Esophagus squamous epithelium (tissue), 5 donors: Measurements from ENCODE around the gene TCF4. TPM values are rescaled to one million over a fixed set of nuclear protein-coding genes. Genes with fewer than 3 reads are reported as not detected.

ENCODE experiments used
- DNase-seq: peaks from one replicate; lab custom pipeline; 2025; lab: John Stamatoyannopoulos, UW
- H3K27ac ChIP-seq, 4 donors: fragments of 200-600 bp; sonication (generic); one replicate each; pipeline ENCODE4 v1.5.1; 2016 to 2019; ENCODE audit warnings: mild to moderate bottlenecking in 1 of 4
- H3K27me3 ChIP-seq, 4 donors: fragments of 200-600 bp; sonication (generic); 1 replicate in 3 of 4; 2 replicates in 1 of 4; pipeline versions ENCODE4 v1.5.1 to v1.6.0; 2017 to 2021; ENCODE audit warnings: antibody characterized with exemption in 1 of 4
- H3K36me3 ChIP-seq, 3 donors: fragments of 200-600 bp; sonication (generic); one replicate each; pipeline ENCODE4 v1.5.1; 2016 to 2019
- H3K4me1 ChIP-seq, 3 donors: fragments of 200-600 bp; sonication (generic); one replicate each; pipeline ENCODE4 v1.5.1; 2017 to 2019
- H3K4me3 ChIP-seq, 4 donors: fragments of 200-600 bp; sonication (generic); 1 replicate in 3 of 4; 2 replicates in 1 of 4; pipeline ENCODE4 v1.5.1; 2016 to 2019; ENCODE audit warnings: mild to moderate bottlenecking in 2 of 4, moderate library complexity in 1 of 4
- H3K9me3 ChIP-seq, 3 donors: fragments of 200-600 bp; sonication (generic); one replicate each; pipeline ENCODE4 v1.5.1; 2016 to 2019
- CTCF ChIP-seq, 6 experiments: fragments of 450-650 bp in 4 of 6; fragments of 200-600 bp in 2 of 6; sonication (generic) in 2 of 6; IDR thresholded peaks; one replicate each; pipeline ENCODE4 v1.5.1; 2016 to 2019; ENCODE audit warnings: antibody characterized with exemption in 6 of 6, mild to moderate bottlenecking in 4 of 6, moderate library complexity in 4 of 6
- POLR2A ChIP-seq, 4 donors: fragments of 450-650 bp; IDR thresholded peaks; one replicate each; pipeline ENCODE4 v1.6.1; 2017; ENCODE audit warnings: antibody characterized with exemption in 4 of 4, mild to moderate bottlenecking in 4 of 4, moderate library complexity in 3 of 4
- WGBS, 2 donors: methylation state at CpG; one replicate each; pipeline ENCODE4 v1.1.5; 2018; 5-methylcytosine and 5-hydroxymethylcytosine counted together
- intact Hi-C: fragments of 100-400 bp; cut with DNase I; formaldehyde crosslinking; loops from one replicate; pipeline ENCODE4 v1.15.0; 2022
- total RNA-seq, 4 donors: library from RNA; depleted of rRNA; stranded (reverse); fragments of >200 nt; gene quantifications; one replicate each; pipeline ENCODE4 v1.1.0, GENCODE V29; 2016
- donor health status: DM: yes; HTN: yes; CAD: no.

Gene TCF4
- total RNA-seq, 4 donors from 2014 or later = 19.0 to 79.7 (median 26.0) TPM

GRCh38 chr18:55343396-55344073, 244.5 kb downstream of the TCF4 start:
- intact Hi-C loops = no loop called here
- Histone ChIP-seq H3K4me3 (no peak overlapping the region), H3K36me3 (no peaks in the 10 kb centered on the region), H3K9me3 (no peaks in the 10 kb centered on the region), H3K4me1 (no peaks in the 10 kb centered on the region), H3K27me3 (no peaks in the 10 kb centered on the region), H3K27ac (no peak overlapping the region)
- no peak for DNase-seq
- TF ChIP-seq CTCF (IDR thresholded peaks at IDR 0.05) (peak in 5 of 6 experiments; percentile 32 to 59 (median 48)), POLR2A (IDR thresholded peaks at IDR 0.05) (no peak)
- WGBS, 2 donors = 88 to 90% methylated on average over 3 of the region's 3 CpGs

GRCh38 chr18:55340998-55341397, 247.0 kb downstream of the TCF4 start:
- Histone ChIP-seq H3K27ac (no peak overlapping the region), H3K4me1 (no peaks in the 10 kb centered on the region), H3K4me3 (no peak overlapping the region), H3K9me3 (no peaks in the 10 kb centered on the region), H3K36me3 (no peaks in the 10 kb centered on the region), H3K27me3 (no peaks in the 10 kb centered on the region)
- intact Hi-C loops = no loop called here
- TF ChIP-seq POLR2A (IDR thresholded peaks at IDR 0.05) = no peak
- TF ChIP-seq CTCF (IDR thresholded peaks at IDR 0.05) = no peak
- no peak for DNase-seq
- WGBS, 2 donors = 85 to 100% methylated on average over 2 of the region's 2 CpGs

- DNase-seq = no peak
- H3K27ac ChIP-seq = peak overlapping the region in 2 of 4 donors; percentile 39 to 41
- intact Hi-C loops = no loop called here
- H3K27me3 ChIP-seq = no peaks in the 10 kb centered on the region
- no peaks in the 10 kb centered on the region for H3K4me1 ChIP-seq
- no peaks in the 10 kb centered on the region for H3K36me3 ChIP-seq
- WGBS, 2 donors = 83% methylated on average over 7 of the region's 7 CpGs
- H3K9me3 ChIP-seq = no peaks in the 10 kb centered on the region
- TF ChIP-seq CTCF (IDR thresholded peaks at IDR 0.05) (no peak), POLR2A (IDR thresholded peaks at IDR 0.05) (no peak)
- H3K4me3 ChIP-seq = no peak overlapping the region
Observed at GRCh38 chr18:55339990-55340389, 248.0 kb downstream of the TCF4 start.

GRCh38 chr18:55338978-55339650, 248.9 kb downstream of the TCF4 start:
- no peaks in the 10 kb centered on the region for H3K4me1 ChIP-seq
- intact Hi-C loops = no loop called here
- 48 to 61% methylated on average over 8 of the region's 8 CpGs for WGBS, 2 donors
- peak overlapping the region in 3 of 4 donors; percentile 29 to 72 (median 44) for H3K27ac ChIP-seq
- DNase-seq = no peak
- no peak overlapping the region for H3K4me3 ChIP-seq
- TF ChIP-seq POLR2A (IDR thresholded peaks at IDR 0.05) = no peak
- no peaks in the 10 kb centered on the region for H3K9me3 ChIP-seq
- H3K27me3 ChIP-seq = no peaks in the 10 kb centered on the region
- no peaks in the 10 kb centered on the region for H3K36me3 ChIP-seq

GRCh38 chr18:55337908-55338521, 250.0 kb downstream of the TCF4 start:
- Histone ChIP-seq H3K4me1 (no peaks in the 10 kb centered on the region), H3K4me3 (peak overlapping the region in 1 of 4 donors; percentile 25), H3K36me3 (no peaks in the 10 kb centered on the region), H3K27me3 (no peaks in the 10 kb centered on the region), H3K9me3 (no peaks in the 10 kb centered on the region), H3K27ac (peak overlapping the region; percentile 42 to 81 (median 70))
- 62 to 63% methylated on average over 7 to 13 of the region's 13 CpGs for WGBS, 2 donors
- DNase-seq = no peak
- intact Hi-C loops = no loop called here
- TF ChIP-seq POLR2A (IDR thresholded peaks at IDR 0.05) = no peak
- no peak for TF ChIP-seq CTCF (IDR thresholded peaks at IDR 0.05)
